GM18858 (cell line): Measurements from ENCODE around the gene GNL3L.
"Not testable (repeated sequence)": the region's sequence is repeated elsewhere in the genome, so short reads cannot be mapped to it uniquely, and the experiment has no call there.

Experiments used
- ATAC-seq: cut with Tn5 transposase; IDR thresholded peaks from one replicate; pipeline ENCODE4 v1.9.1; 2021; ENCODE audit not compliant: unreplicated experiment

GNL3L gene

DNA sequence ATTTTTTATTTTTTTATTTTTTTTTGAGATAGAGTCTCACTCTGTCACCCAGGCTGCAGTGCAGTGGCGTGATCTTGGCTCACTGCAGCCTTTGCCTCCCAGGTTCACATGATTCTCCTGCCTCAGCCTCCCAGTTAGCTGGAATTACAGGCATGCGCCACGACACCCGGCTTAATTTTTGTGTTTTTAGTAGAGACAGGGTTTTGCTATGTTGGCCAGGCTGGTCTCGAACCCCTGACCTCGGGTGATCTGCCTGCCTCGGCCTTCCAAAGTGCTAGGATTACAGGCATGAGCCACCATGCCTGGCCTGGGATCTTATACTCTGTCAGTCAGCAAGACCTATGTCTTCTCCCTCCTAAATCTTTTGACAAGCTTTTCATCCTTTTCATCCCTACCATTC is 25.0 kb downstream of the GNL3L start:
- not testable (repeated sequence) for ATAC-seq

DNA sequence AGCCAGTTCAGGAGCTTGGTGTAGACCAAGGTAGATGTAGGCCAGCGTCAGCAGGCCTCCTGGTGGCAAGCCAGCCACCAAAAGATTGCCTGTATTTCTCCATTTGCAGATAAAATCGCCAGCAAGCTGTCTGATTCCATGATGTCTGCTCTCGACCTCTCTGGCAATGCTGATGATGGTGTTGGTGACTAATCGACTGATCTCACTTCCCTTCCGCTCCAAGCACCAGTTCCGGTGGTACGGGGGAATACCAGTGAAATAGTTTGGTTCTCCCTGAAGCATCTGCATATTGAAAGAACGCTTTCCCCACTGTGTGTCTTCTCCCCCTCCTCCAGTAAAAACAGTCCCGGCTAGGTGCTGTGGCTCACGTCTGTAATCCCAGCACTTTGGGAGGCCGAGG is 30.4 kb downstream of the GNL3L start:
- ATAC-seq: no peak

DNA sequence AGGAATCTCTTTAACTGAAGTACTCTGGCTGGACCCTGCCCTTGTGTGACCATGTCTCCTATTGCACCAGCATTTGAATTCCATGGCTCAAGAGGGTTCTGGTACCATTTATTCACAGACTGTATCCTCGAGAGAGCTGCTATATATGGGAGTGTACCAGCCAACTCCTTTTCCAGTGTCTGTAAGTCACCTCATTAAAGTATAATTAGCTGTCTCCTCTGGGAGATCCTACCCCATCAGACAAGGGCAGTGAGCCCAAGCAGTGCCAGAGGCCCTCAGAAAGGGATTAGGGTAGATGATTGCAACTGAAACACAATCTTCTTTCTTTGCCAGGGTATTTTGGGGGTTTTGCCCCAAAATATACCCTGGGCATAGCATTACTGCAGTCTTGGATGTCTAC is 31.6 kb downstream of the GNL3L start:
- no peak for ATAC-seq

DNA sequence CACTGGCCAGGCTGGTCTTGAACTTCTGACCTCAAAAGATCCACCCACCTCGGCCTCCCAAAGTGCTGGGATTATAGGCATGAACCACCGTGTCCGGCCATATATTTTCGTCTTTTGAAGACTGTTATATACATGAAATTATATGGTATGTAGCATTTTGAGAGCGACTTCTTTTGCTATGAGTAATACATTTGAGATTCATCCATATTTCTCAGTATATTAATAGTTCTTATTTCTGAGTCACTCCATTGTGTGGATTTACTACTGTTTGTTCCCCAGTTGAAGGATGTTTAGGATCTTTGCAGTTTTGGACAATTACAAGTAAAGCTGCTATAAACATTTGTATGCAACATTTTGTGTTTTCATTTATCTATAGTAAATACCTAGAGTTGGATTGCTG is 34.9 kb downstream of the GNL3L start:
- no peak for ATAC-seq

DNA sequence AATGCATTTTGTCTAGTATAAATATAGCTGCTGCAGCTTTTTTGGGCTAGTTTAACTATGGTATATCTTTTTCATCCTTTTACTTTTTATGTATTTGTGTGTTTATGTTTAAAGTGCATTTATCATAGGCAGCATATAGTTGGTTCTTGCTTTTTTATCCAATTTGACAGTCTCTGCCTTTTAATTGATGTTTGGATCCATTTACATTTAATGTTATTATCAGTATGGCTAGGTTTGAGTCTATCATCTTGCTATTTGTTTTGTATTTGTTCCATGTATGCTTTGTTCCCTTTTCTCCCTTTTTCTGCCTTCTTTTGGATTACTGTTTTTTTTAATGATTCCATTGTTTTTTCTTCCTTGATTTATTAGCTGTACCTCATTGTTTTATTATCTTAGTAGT is 40.3 kb downstream of the GNL3L start:
- ATAC-seq: no peak

DNA sequence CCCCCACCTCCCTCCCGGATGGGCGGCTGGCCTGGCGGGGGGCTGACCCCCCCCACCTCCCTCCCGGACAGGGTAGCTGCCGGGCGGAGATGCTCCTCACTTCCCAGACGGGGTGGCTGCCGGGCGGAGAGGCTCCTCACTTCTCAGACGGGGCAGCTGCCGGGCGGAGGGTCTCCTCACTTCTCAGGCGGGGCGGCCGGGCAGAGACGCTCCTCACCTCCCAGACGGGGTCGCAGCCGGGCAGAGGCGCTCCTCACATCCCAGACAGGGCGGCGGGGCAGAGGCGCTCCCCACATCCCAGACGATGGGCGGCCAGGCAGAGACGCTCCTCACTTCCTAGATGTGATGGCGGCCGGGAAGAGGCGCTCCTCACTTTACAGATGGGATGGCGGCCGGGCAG is 42.6 kb downstream of the GNL3L start:
- not testable (repeated sequence) for ATAC-seq

DNA sequence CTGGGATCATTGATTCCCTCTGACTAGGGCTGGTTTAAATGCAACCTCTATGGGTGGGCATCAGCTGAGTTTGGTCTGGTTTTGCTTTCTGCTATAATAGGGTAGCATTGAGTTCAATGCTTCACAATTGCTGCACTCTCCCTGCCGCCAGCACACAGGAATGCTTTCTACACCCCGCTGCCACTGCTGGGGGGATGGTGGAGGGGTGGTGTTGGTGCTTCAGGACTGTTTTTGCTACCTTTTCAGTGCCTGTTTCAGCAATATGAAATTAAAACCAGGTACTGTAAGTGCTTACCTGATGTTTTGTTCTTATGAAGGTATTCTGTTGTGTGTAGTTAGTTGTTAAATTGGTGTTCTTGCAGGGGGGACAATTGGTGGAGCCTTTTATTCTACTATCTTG is 67.7 kb downstream of the GNL3L start:
- no peak for ATAC-seq

DNA sequence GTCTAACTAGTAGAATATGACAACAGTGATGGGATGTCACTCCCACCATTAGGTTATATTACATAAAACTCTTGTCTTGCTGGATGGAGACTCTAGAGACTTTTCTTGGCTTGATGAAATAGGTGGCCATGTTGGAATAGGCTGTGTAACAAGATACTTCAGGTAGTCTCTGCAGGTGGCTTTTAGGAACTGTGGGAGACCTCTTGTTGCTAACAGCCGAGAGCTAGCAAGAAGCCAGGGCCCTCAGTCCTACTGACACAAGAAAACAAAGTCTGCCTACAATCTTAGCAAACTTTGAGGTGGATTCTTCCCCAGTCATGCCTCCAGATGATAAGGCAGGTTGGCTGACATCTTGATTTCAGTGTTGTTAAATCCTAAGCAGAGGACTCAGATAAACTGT is 72.5 kb downstream of the GNL3L start:
- ATAC-seq: no peak
